WERI-Rb-1 (cell line): ENCODE results near the gene ILK.

ENCODE experiments used
- DNase-seq: peaks from one replicate; pipeline ENCODE4 v3.0.0-alpha.2; 2020
- H3K27ac ChIP-seq: fragments of 250-450 bp; sonication (Bioruptor Pico); 2 replicates; pipeline ENCODE4 v1.5.1; 2020; ENCODE audit warnings: mild to moderate bottlenecking, moderate library complexity
- H3K27me3 ChIP-seq: fragments of 250-450 bp; sonication (Bioruptor Pico); 2 replicates; pipeline ENCODE4 v1.5.1; 2021; ENCODE audit warnings: mild to moderate bottlenecking, low read depth, moderate library complexity; ENCODE audit not compliant: insufficient read depth, severe bottlenecking
- H3K36me3 ChIP-seq: fragments of 250-450 bp; sonication (Bioruptor Pico); 2 replicates; pipeline ENCODE4 v1.5.1; 2020; ENCODE audit warnings: mild to moderate bottlenecking, moderate library complexity
- H3K4me3 ChIP-seq: 2 replicates; pipeline ENCODE4 v1.5.1; 2011; ENCODE audit warnings: low read depth, mild to moderate bottlenecking, control low read depth, low read length
- H3K9me3 ChIP-seq: fragments of 250-450 bp; sonication (Bioruptor Pico); 2 replicates; pipeline ENCODE4 v1.5.1; 2021; ENCODE audit warnings: mild to moderate bottlenecking, moderate library complexity; ENCODE audit not compliant: severe bottlenecking
- CTCF ChIP-seq: IDR thresholded peaks from 2 replicates; pipeline ENCODE4 v1.5.1; 2011; ENCODE audit warnings: low read depth, mild to moderate bottlenecking, control low read depth, inconsistent platforms, low read length

The ILK gene

GRCh38 chr11:6653656-6654055 is 50.1 kb downstream of the ILK start:
- H3K9me3 ChIP-seq: no peaks in the 10 kb centered on the region
- H3K27me3 ChIP-seq: no peaks in the 10 kb centered on the region
- no peak for DNase-seq
- no peak for TF ChIP-seq CTCF
- H3K4me3 ChIP-seq: no peak overlapping the region
- H3K27ac ChIP-seq: no peak overlapping the region
- peaks cover 13% of the 10 kb centered on the region for H3K36me3 ChIP-seq

DNA sequence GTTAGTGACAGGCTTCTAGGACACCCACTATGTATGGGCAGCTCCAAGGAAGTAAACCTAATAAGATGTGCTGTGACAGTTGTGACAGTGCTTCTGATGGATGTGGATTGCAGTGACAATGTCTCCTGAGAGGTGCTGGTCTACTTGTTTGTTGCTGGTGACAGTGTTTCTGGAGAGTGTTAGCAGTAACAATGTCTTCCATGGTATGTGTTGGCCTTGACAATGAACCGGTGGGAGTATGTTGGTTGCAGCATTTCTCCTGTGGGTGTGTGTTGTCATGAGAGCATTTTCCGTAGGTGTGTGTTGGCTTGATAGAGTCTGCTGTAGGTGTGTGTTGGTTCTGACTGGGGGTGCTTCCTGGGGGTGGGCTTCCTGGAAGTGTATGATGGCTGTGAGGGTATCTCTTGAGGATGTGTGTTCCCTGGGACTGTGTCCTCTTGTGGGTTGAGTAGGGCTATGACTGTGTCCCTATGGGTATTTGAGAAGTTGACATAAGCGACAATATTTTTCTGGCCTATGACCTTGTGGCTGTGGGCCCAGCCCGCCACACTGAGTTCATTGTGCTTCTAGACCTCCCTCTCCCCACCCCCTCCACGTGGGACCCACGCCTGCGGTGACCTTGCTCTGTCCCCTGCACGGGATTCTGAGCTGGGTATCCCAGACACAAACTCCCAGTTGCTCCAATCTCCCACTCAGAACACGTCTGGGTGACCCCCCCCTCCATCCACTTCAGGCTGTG is 50.9 kb downstream of the ILK start:
- no peaks in the 10 kb centered on the region for H3K27me3 ChIP-seq
- H3K27ac ChIP-seq: no peak overlapping the region
- TF ChIP-seq CTCF: no peak
- no peak for DNase-seq
- peaks cover 5% of the 10 kb centered on the region for H3K36me3 ChIP-seq
- no peaks in the 10 kb centered on the region for H3K9me3 ChIP-seq
- H3K4me3 ChIP-seq: peak overlapping the region; percentile 48

GRCh38 chr11:6655020-6655789 is 51.6 kb downstream of the ILK start:
- Histone ChIP-seq H3K27ac (no peak overlapping the region), H3K36me3 (peaks cover 4% of the 10 kb centered on the region), H3K27me3 (no peaks in the 10 kb centered on the region), H3K9me3 (no peaks in the 10 kb centered on the region), H3K4me3 (peak overlapping the region; percentile 48)
- DNase-seq: peak; percentile 30
- TF ChIP-seq CTCF: no peak

DNA sequence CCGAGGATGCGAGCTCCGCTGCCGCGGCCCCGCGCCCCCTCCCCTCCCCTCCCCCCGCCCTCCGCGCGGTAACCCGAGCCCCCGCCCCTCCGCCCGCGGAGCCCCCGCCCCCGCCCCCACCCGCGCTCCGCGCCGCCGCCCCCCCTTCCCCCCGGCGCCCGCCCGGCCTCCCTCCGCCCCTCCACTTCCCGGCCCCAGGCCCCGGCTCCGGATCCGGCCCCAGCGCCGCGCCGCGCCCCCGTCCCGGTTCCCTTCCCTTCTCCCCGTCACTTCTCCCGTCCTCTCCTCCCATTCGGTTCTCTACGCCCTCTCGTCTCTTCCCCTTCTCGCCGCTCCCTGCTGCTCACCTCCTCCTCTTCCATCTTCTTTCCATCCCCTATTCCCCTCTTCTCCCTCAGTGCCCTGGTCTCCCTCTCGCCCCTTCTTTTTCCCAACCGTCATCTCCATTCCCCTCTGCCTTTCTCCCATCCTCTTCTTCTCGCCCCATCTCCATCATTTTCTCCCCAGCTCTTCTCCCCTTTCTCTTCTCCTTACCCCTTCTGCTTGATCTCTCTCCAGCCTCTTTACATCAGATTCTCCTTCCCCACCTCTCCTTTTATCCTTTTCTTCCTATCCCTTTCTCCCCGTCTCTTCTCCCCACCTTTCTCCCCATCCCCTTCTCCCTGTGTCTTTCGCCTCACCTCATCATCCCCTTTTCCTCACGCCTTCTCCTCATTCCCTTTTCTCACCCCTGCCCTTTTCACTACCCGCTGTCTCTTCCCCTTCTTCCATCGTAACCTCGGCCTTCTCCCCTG is 52.4 kb downstream of the ILK start, which contains the start of gene DCHS1:
DCHS1 (minus strand) TSS at position 20 of the 794 bp plus-strand sequence. CDS start 14,196 bp downstream, outside the sequence.
- TF ChIP-seq CTCF: no peak
- Histone ChIP-seq H3K27me3 (no peaks in the 10 kb centered on the region), H3K4me3 (peak within 1 kb of the TSS; percentile 66), H3K36me3 (peaks cover 4% of the 10 kb centered on the region), H3K9me3 (no peaks in the 10 kb centered on the region), H3K27ac (peak within 1 kb of the TSS; percentile 57; the same call in 1 of the 2 replicates)
- DNase-seq: peak; percentile 33

- H3K27ac ChIP-seq: no peak overlapping the region
- no peak for DNase-seq
- H3K27me3 ChIP-seq: no peaks in the 10 kb centered on the region
- no peak overlapping the region for H3K4me3 ChIP-seq
- TF ChIP-seq CTCF: no peak
- no peaks in the 10 kb centered on the region for H3K9me3 ChIP-seq
- peaks cover 4% of the 10 kb centered on the region for H3K36me3 ChIP-seq
Measured at GRCh38 chr11:6656584-6656915, 53.0 kb downstream of the ILK start.
